HG03097 (cell line): ENCODE results near the gene CDC25C.

Experiments
- ATAC-seq: cut with Tn5 transposase; IDR thresholded peaks from one replicate; pipeline ENCODE4 v1.9.1; 2021; ENCODE audit not compliant: unreplicated experiment, low FRiP score

Gene CDC25C

GRCh38 chr5:138331449-138332368 is at the start of gene CDC25C:
Gene CDC25C, minus strand, starts transcription at chr5:138331804. Its CDS starts 624 bp downstream, at chr5:138331180.
- ATAC-seq = peak; percentile 98

- no peak for ATAC-seq
Observed at GRCh38 chr5:138372653-138373052, 41.0 kb upstream of the CDC25C start.

GRCh38 chr5:138372225-138372624 is 40.6 kb upstream of the CDC25C start:
- no peak for ATAC-seq

GRCh38 chr5:138371454-138371853 is 39.9 kb upstream of the CDC25C start:
- ATAC-seq = no peak

GRCh38 chr5:138370537-138370936 is 38.9 kb upstream of the CDC25C start:
- no peak for ATAC-seq

- no peak for ATAC-seq
Observed at GRCh38 chr5:138369706-138370105, 38.1 kb upstream of the CDC25C start.

- no peak for ATAC-seq
Observed at GRCh38 chr5:138369261-138369660, 37.7 kb upstream of the CDC25C start.

GRCh38 chr5:138366632-138367382 is 35.2 kb upstream of the CDC25C start:
- ATAC-seq = no peak

- ATAC-seq = no peak
Observed at GRCh38 chr5:138364576-138364975, 33.0 kb upstream of the CDC25C start.

- ATAC-seq = no peak
Observed at GRCh38 chr5:138360941-138361452, 29.4 kb upstream of the CDC25C start.

GRCh38 chr5:138359621-138360020 is 28.0 kb upstream of the CDC25C start:
- no peak for ATAC-seq

- no peak for ATAC-seq
Observed at GRCh38 chr5:138354926-138355378, 23.3 kb upstream of the CDC25C start.

GRCh38 chr5:138354387-138354786 is 22.8 kb upstream of the CDC25C start:
- no peak for ATAC-seq

GRCh38 chr5:138353560-138354080 is 22.0 kb upstream of the CDC25C start:
- no peak for ATAC-seq

GRCh38 chr5:138352722-138353559 is 21.3 kb upstream of the CDC25C start:
- ATAC-seq = peak; percentile 37

GRCh38 chr5:138352071-138352721 is 20.6 kb upstream of the CDC25C start, which contains the start of gene KDM3B:
Gene KDM3B, plus strand, starts transcription at chr5:138352685. Its CDS starts 111 bp downstream, at chr5:138352796.
- peak; percentile 60 for ATAC-seq

- ATAC-seq = no peak
Observed at GRCh38 chr5:138351517-138351916, 19.9 kb upstream of the CDC25C start.

GRCh38 chr5:138351056-138351455 is 19.5 kb upstream of the CDC25C start:
- no peak for ATAC-seq

- no peak for ATAC-seq
Observed at GRCh38 chr5:138350563-138350890, 18.9 kb upstream of the CDC25C start.
